ENCODE data around the gene IL15RA.
"Not testable (repeated sequence)": the region's sequence is repeated elsewhere in the genome, so short reads cannot be mapped to it uniquely, and the experiment has no call there.

IL15RA gene

DNA sequence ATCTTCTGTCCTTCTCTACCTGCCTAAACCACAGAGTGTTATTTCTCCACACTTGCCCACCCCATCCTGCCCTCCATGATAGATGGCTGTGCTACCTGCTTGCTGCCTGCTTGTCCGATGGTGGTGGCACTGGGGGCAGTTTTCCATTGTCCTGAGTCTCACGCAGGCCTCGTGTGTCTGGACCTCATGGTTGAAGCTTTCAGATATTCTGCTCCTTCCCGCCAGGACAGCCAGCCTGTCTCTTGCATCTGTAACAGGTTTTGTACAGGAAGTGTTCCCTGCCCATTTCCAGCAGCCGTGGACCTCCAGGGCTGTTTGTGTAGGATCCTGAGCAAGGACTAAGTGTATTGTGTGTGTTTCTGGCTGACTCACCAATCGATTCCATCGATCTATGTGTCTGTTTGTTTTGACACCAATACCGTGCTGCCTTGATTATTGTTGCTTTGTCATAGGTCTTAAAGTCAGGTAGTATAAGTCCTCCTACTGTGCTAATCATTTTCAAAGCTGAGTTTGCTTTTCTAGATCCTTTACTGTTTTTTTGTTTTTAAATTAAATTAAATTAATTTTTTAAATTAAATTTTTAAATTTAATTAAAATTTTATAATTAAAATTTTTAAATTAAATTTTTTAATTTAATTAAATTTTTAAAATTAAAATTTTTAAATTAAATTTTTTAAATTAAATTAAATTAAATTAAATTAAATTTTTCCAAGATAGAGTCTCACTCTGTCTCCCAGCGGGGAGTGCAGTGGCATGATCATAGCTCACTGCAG, 8.5 kb downstream of the IL15RA start:
- no peak for DNase-seq

GRCh38 chr10:5968037-5968680, 9.2 kb downstream of the IL15RA start:
- no peak for DNase-seq

DNA sequence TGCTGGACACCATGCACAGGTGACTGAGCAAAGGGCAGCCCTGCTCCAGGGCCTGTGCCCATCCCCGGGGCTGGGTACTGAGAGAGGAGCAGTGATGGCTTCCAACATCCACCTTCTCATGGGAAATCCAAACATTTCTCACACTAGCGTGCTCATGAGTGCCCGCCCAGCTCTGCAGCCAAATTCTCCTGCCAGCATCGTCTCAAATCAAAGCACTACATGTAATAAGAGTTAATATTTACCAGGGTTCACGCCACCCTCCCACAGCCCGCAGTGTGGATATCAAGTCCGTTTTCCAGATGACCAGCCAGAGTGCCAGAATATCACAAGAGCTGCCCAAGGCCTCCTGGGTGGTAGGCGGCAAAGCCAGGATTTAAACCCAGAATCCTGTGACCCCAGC, 12.1 kb downstream of the IL15RA start:
- no peak for DNase-seq

DNA sequence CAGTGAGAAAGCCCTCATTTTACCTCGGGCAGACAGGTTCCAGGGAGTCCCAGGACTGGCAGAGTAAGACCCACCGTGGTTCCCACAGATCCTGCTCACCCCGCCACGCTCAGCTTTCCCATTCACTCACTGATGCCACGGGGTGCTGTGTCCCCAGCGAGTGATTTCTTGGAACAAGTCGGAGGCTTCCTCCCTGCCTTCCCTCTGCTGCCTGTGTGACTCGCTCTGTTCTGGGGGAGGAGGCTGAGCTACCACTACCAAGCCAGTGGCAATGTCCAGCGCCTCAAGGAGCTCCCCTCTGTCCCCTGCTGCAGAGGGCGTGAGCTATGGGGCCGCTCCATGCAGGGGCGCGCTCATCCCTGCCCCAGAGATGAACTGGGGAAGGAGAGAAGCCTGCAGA, 12.6 kb downstream of the IL15RA start:
- no peak for DNase-seq

GRCh38 chr10:5963591-5963990, 13.8 kb downstream of the IL15RA start:
- no peak for DNase-seq

DNA sequence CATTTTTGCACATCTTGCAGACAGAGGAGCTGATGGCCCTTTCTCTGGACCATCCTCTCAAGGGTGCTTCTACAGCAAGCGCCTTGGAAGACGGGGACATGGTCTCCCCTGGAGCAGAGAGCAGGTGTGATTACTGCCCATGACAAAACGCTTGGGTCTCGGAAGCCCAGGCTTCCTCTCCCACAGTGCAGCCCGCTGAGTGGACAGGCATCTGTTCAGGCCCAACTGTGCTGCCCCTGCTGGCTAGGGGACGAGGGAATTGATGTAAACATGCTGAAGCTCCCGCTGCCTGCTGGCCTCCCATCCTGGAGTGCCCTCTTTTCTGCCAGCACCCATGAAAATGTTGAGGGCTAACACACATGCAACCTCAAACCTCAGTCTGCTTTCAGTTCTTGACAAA, 14.3 kb downstream of the IL15RA start:
- no peak for DNase-seq

DNA sequence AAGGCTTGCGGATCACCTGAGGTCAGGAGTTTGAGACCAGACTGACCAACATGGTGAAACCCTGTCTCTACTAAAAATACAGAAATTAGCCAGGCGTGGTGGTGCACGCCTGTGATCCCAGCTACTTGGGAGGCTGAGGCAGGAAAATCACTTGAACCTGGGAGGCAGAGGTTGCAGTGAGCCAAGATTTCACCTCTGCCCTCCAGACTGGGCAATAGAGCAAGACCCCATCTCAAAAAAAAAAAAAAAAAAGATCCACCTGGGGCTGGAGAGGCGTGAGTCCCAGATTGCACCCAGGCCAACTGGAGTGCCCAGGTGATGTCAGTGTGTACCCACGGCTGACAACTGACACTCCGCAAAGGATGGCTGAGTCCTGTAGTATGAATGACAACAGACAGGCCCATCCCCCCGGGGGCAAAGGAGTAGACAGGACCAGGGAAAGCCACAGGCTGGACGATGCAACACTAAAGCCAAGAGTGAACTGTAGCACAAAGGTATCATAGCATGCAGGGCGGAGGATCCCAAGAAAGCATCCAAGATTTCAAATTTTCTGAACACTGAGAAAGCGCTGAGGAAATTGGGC, 14.9 kb downstream of the IL15RA start:
- not testable (repeated sequence) for DNase-seq

GRCh38 chr10:5961405-5962100, 15.8 kb downstream of the IL15RA start:
- DNase-seq = no peak

DNA sequence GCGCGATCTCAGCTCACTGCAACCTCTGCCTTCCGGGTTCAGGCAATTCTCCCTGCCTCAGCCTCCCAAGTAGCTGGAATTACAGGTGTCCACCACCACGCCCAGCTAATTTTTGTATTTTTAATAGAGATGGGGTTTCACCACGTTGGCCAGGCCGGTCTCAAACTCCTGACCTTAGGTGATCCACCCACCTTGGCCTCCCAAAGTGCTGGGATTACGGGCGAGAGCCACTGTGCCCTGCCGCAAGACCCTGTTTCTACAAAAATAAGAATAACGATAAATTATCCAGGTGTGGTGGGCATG, 16.4 kb downstream of the IL15RA start:
- DNase-seq = not testable (repeated sequence)

GRCh38 chr10:5960070-5960972, 17.0 kb downstream of the IL15RA start:
- DNase-seq = no peak

DNA sequence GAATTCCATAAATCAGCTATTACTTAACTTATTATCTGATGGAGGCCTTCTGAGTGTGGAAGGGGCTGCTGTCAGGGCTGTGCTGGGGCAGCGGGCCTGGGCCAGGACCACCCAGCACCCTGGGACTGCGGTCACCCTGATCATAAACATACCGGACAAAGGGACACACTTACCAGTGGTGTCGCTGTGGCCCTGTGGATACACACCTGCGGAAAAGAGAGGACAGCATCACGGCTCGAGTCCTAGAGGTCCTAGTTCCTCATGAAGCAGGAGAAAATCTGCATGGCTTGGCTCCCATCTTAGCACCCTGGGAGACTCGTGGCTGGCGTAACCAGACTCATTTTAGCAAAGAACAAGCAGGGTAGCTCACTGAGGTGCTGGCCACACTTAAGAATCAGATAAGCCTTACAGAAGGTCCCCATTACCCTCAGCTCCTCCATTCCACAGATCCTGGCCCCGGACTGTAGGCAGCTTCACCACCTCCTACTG, 17.7 kb downstream of the IL15RA start:
- DNase-seq = no peak

- DNase-seq = no peak
These were observed 18.2 kb downstream of the IL15RA start for GRCh38 chr10:5959142-5959541.

DNA sequence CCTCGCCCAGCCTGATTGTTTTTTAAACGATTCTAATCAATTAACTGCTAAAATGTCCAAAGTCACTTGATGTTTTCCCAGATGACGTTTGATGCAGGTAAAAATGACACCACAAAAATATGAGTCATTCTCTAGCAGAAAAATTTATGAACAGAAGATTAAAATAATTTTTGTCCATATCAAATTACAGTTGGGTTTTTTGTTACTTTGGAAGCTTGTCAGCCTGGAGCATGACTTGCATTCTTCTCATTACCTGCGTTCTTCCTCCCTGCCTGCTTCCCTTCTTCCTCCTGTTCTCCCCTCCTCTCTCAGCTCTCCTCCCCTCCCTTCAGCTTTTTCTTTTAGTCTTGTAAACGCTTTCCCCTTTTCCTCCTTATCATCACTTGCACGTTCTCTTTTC, 18.7 kb downstream of the IL15RA start:
- no peak for DNase-seq

GRCh38 chr10:5958077-5958476, 19.3 kb downstream of the IL15RA start:
- DNase-seq = no peak

GRCh38 chr10:5956146-5956936, 21.0 kb downstream of the IL15RA start:
- DNase-seq = no peak

- no peak for DNase-seq
These were observed 23.7 kb downstream of the IL15RA start for GRCh38 chr10:5953676-5954075.

GRCh38 chr10:5952731-5953385, 24.5 kb downstream of the IL15RA start:
- no peak for DNase-seq

- DNase-seq = no peak
These were observed 25.5 kb downstream of the IL15RA start for GRCh38 chr10:5951721-5952407.

DNA sequence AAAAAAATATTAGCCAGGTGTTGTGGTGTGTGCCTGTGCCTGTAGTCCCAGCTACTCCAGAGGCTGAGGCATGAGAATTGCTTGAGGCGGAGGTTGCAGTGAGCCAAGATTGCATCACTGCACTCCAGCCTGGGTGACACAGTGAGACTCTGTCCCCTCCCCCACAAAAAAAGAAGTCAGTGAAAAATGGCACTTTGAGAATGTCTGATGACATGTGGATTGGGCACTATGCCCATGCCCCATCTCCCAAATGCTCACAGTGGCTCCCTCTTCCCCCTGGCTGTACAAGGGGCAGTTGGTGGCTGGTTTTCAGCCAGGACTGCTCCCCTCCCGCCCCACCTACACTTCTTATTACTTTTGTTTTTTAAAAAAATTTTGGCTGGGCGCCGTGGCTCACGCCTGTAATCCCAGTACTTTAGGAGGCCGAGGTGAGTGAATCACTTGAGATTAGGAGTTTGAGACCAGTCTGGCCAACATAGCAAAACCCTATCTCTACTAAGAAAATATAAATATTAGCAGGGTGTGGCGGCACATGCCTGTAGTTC, 26.1 kb downstream of the IL15RA start:
- DNase-seq = no peak
